ENCODE results near the gene PNRC1.
A peak's percentile ranks its signal among the peaks of the same experiment; 100 is the strongest.
"Not testable (repeated sequence)": the region's sequence is repeated elsewhere in the genome, so short reads cannot be mapped to it uniquely, and the experiment has no call there.

The PNRC1 gene

GRCh38 chr6:89117211-89118108, 36.9 kb downstream of the PNRC1 start, which contains the start of gene SRSF12:
SRSF12 (minus strand) TSS chr6:89118071; CDS start chr6:89117887, 184 bp downstream.
- TF ChIP-seq CTCF (IDR thresholded peaks at IDR 0.05; ENCODE audit: extremely low read depth, insufficient read depth, missing control alignments) = no peak
- peak; percentile 91 for DNase-seq (ENCODE audit: low spot score)
- in situ Hi-C loops (cut with MboI; ENCODE audit: low pct_unique_long_range_greater_than_20kb, low sequenced_read_pairs, unreplicated experiment) = no loop called here

GRCh38 chr6:89118931-89119330, 38.4 kb downstream of the PNRC1 start:
- in situ Hi-C loops (cut with MboI; ENCODE audit: low pct_unique_long_range_greater_than_20kb, low sequenced_read_pairs, unreplicated experiment) = no loop called here
- no peak for TF ChIP-seq CTCF (IDR thresholded peaks at IDR 0.05; ENCODE audit: extremely low read depth, insufficient read depth, missing control alignments)
- DNase-seq (ENCODE audit: low spot score) = peak; percentile 22

GRCh38 chr6:89120371-89120770, 39.8 kb downstream of the PNRC1 start:
- TF ChIP-seq CTCF (IDR thresholded peaks at IDR 0.05; ENCODE audit: extremely low read depth, insufficient read depth, missing control alignments) = no peak
- no peak for DNase-seq (ENCODE audit: low spot score)
- in situ Hi-C loops (cut with MboI; ENCODE audit: low pct_unique_long_range_greater_than_20kb, low sequenced_read_pairs, unreplicated experiment) = no loop called here

GRCh38 chr6:89121934-89122333, 41.4 kb downstream of the PNRC1 start:
- DNase-seq (ENCODE audit: low spot score) = no peak
- TF ChIP-seq CTCF (IDR thresholded peaks at IDR 0.05; ENCODE audit: extremely low read depth, insufficient read depth, missing control alignments) = no peak
- in situ Hi-C loops (cut with MboI; ENCODE audit: low pct_unique_long_range_greater_than_20kb, low sequenced_read_pairs, unreplicated experiment) = no loop called here

- in situ Hi-C loops (cut with MboI; ENCODE audit: low pct_unique_long_range_greater_than_20kb, low sequenced_read_pairs, unreplicated experiment) = no loop called here
- peak; percentile 62 for TF ChIP-seq CTCF (IDR thresholded peaks at IDR 0.05; ENCODE audit: extremely low read depth, insufficient read depth, missing control alignments)
- DNase-seq (ENCODE audit: low spot score) = peak; percentile 59
These were observed 42.1 kb downstream of the PNRC1 start for GRCh38 chr6:89122625-89123024.

- DNase-seq (ENCODE audit: low spot score); in situ Hi-C loops (cut with MboI; ENCODE audit: low pct_unique_long_range_greater_than_20kb, low sequenced_read_pairs, unreplicated experiment): not testable (repeated sequence)
These were observed 47.7 kb downstream of the PNRC1 start for GRCh38 chr6:89128256-89128671.

- no peak for TF ChIP-seq CTCF (IDR thresholded peaks at IDR 0.05; ENCODE audit: extremely low read depth, insufficient read depth, missing control alignments)
- in situ Hi-C loops (cut with MboI; ENCODE audit: low pct_unique_long_range_greater_than_20kb, low sequenced_read_pairs, unreplicated experiment) = no loop called here
- no peak for DNase-seq (ENCODE audit: low spot score)
These were observed 51.0 kb downstream of the PNRC1 start for GRCh38 chr6:89131599-89131998.

Data from GM13977 (cell line).